Right kidney (tissue), 1 donor: ENCODE data around the gene YEATS2.
"Not testable (repeated sequence)": the region's sequence is repeated elsewhere in the genome, so short reads cannot be mapped to it uniquely, and the experiment has no call there.

Source experiments
- DNase-seq: peaks from one replicate; pipeline ENCODE4 v3.0.0-alpha.2; 2016

Gene YEATS2

GRCh38 chr3:183776451-183776850 lies 78.9 kb downstream of the YEATS2 start:
- not testable (repeated sequence) for DNase-seq

- no peak for DNase-seq
These were observed 79.5 kb downstream of the YEATS2 start for GRCh38 chr3:183777016-183777618.

GRCh38 chr3:183779896-183780465 lies 82.4 kb downstream of the YEATS2 start:
- no peak for DNase-seq

GRCh38 chr3:183781246-183781645 lies 83.6 kb downstream of the YEATS2 start:
- no peak for DNase-seq

GRCh38 chr3:183782576-183783276 lies 85.1 kb downstream of the YEATS2 start:
- no peak for DNase-seq

- DNase-seq: not testable (repeated sequence)
These were observed 86.9 kb downstream of the YEATS2 start for GRCh38 chr3:183784503-183784902.

GRCh38 chr3:183789826-183790225 lies 92.2 kb downstream of the YEATS2 start:
- no peak for DNase-seq

GRCh38 chr3:183790700-183791099 lies 93.1 kb downstream of the YEATS2 start:
- no peak for DNase-seq

- DNase-seq: no peak
These were observed 95.4 kb downstream of the YEATS2 start for GRCh38 chr3:183792976-183793375.

GRCh38 chr3:183794452-183794851 lies 96.9 kb downstream of the YEATS2 start:
- DNase-seq: no peak

GRCh38 chr3:183796372-183796771 lies 98.8 kb downstream of the YEATS2 start:
- DNase-seq: no peak

GRCh38 chr3:183797996-183798395 lies 100.4 kb downstream of the YEATS2 start:
- DNase-seq: no peak

- DNase-seq: no peak
These were observed 101.9 kb downstream of the YEATS2 start for GRCh38 chr3:183799461-183799860.

GRCh38 chr3:183800243-183800863 lies 102.8 kb downstream of the YEATS2 start:
- DNase-seq: no peak

- no peak for DNase-seq
These were observed 104.0 kb downstream of the YEATS2 start for GRCh38 chr3:183801601-183802000.

- DNase-seq: no peak
These were observed 105.4 kb downstream of the YEATS2 start for GRCh38 chr3:183802989-183803388.

GRCh38 chr3:183807209-183807728 lies 109.7 kb downstream of the YEATS2 start:
- DNase-seq: no peak

- DNase-seq: no peak
These were observed 110.3 kb downstream of the YEATS2 start for GRCh38 chr3:183807881-183808280.

GRCh38 chr3:183808355-183808754 lies 110.8 kb downstream of the YEATS2 start:
- no peak for DNase-seq

GRCh38 chr3:183809270-183809669 lies 111.7 kb downstream of the YEATS2 start:
- no peak for DNase-seq

GRCh38 chr3:183810643-183811594 lies 113.3 kb downstream of the YEATS2 start:
- DNase-seq: no peak

GRCh38 chr3:183811638-183812037 lies 114.0 kb downstream of the YEATS2 start:
- DNase-seq: no peak
